Measurements from ENCODE around the gene EPN3. TPM values are rescaled to one million over a fixed set of nuclear protein-coding genes. Genes with fewer than 3 reads are reported as not detected.

EPN3 gene
- total RNA-seq, 1 donor from 2014 or later: 1.5 TPM

DNA sequence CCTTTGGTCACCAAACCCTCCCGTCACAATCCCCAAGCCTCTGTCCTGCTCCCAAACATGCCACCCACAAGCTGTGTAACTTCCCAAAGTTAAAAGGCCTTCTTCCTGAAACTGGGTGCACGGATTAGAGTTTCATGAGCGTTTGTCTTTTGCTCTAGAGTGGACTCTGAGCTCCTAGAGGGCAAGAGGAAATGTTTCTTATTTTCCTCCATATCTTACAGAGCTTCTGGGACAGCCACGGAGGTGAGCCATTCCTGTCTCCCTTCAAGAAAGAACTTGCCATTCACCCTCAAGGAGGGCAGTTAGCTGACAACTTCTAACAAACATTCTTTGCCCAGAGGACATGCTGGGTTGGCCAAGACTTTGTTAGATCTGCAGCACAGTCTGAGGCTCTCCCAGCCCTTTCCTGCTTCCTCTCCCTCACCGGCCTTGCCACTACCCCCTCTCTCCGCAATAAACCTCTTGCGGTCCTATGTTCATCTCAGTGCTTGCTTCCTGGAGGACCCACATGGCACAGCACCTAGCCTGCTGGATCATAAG, 26.9 kb upstream of the EPN3 start:
- Histone ChIP-seq H3K27ac (no peak overlapping the region), H3K27me3 (ENCODE audit: low read depth) (no peaks in the 10 kb centered on the region), H3K9me3 (no peaks in the 10 kb centered on the region), H3K4me1 (peaks cover 8% of the 10 kb centered on the region), H3K4me3 (no peak overlapping the region), H3K36me3 (no peaks in the 10 kb centered on the region)
- intact Hi-C loops (cut with DNase I): no loop called here
- ATAC-seq (no peak), DNase-seq (no peak)
- TF ChIP-seq CTCF (IDR thresholded peaks at IDR 0.05): no peak

DNA sequence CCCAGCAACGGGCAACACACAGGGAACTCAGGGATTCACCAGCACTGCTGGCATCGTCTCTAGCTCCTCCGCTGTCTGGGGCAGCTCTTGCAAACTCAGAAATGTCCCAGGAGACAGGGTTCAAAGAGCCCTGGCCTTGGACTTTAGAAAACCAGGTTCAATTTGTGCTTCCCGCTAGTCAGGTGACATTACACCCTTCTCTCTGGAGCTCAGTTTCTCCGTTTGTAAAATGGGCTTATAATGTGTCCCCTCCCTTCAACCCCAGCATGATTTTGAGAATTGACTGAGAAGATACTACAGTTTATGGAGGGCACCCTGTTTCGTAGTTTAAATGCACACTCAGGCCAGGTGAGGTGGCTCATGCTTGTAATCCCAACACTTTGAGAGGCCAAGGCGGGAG, 26.2 kb upstream of the EPN3 start:
- H3K9me3 ChIP-seq: no peaks in the 10 kb centered on the region
- H3K27ac ChIP-seq: no peak overlapping the region
- ATAC-seq (no peak), DNase-seq (no peak)
- no peak for TF ChIP-seq CTCF (IDR thresholded peaks at IDR 0.05)
- peaks cover 8% of the 10 kb centered on the region for H3K4me1 ChIP-seq
- intact Hi-C loops (cut with DNase I): no loop called here
- H3K4me3 ChIP-seq: no peak overlapping the region
- no peaks in the 10 kb centered on the region for H3K36me3 ChIP-seq
- H3K27me3 ChIP-seq (ENCODE audit: low read depth): no peaks in the 10 kb centered on the region

- Histone ChIP-seq H3K36me3 (no peaks in the 10 kb centered on the region), H3K27me3 (ENCODE audit: low read depth) (no peaks in the 10 kb centered on the region), H3K27ac (peak within 1 kb of the TSS; percentile 75), H3K4me1 (peaks cover 8% of the 10 kb centered on the region), H3K4me3 (peak within 1 kb of the TSS; percentile 68), H3K9me3 (no peaks in the 10 kb centered on the region)
- peak; percentile 81 to 88 for ATAC-seq
- TF ChIP-seq CTCF (IDR thresholded peaks at IDR 0.05): peak; percentile 26
- peak; percentile 88 for DNase-seq
- intact Hi-C loops (cut with DNase I): no loop called here
These were observed 24.5 kb upstream of the EPN3 start, which contains the start of gene MYCBPAP for GRCh38 chr17:50507871-50508572. TSS of gene MYCBPAP (plus strand) at chr17:50508439. CDS start at chr17:50508675, 236 bp downstream.

DNA sequence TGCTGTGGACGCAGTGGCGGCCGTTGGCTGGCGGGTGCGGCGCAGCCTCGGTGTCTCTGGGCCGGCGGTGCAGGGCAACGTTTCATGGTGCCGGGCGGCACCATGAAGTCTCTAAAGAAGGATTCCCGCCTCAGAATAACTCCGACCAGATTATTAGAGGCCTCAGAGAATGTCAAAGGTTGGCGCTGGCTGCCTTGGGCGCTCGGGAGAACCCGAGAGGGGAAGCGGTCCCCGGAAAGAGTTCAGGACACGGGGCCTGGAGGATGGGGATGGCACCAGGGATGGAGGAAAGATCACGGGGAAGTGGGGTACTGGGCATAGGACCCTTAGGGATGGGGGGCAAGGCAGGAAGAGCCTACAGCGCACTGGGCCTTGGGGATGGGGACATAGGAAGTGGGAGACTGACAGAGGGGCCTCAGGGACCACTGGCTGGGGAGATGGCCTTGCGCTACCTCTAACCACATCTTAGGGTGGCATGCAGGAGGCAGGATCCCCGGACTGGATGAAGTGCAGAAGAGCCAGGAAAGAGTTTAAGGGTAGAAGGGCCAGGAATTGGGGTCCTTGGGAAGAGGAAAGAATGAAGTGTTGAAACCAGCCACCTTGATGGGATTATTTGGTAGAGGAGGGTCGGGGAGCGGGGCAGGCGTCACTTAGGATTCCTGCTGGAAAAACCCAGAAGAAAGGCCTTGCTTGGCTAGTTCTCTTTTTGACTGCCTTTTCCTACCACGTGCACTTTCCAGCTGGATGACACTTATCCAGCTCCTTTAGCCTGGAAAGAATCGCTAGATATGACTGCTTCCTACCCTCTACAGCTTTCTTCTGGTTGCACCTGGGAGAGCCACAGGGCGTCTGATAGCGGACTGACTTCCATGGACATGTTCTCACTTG, 23.7 kb upstream of the EPN3 start:
- no peaks in the 10 kb centered on the region for H3K9me3 ChIP-seq
- intact Hi-C loops (cut with DNase I): no loop called here
- ATAC-seq: peak in 1 of 2 donors; percentile 4
- H3K27ac ChIP-seq: peak overlapping the region; percentile 75
- peak overlapping the region; percentile 68 for H3K4me3 ChIP-seq
- H3K4me1 ChIP-seq: peaks cover 8% of the 10 kb centered on the region
- DNase-seq: no peak
- no peak for TF ChIP-seq CTCF (IDR thresholded peaks at IDR 0.05)
- H3K36me3 ChIP-seq: no peaks in the 10 kb centered on the region
- H3K27me3 ChIP-seq (ENCODE audit: low read depth): no peaks in the 10 kb centered on the region

DNA sequence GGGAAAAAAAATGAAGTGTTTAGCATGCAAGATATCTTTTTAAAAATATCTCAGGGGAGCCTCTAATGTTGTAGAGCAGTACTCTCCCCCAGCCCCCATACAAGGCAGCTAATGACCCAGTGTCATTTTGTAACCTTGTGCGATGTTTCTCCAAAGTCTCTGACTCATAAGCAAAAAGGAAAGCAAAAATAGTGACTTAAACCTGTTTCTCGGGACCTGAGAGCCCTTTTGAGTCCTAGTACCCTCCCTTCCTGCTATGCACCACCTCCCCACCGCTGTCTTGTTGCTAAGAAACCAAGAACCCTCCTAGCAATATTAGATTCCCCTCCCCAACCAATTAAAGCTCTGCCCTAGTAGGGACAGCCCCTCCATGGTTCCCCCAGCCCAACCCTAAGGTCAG, 21.5 kb upstream of the EPN3 start:
- Histone ChIP-seq H3K27ac (no peak overlapping the region), H3K4me1 (peaks cover 8% of the 10 kb centered on the region)
- intact Hi-C loops (cut with DNase I): no loop called here

More for the DNA sequence above, 21.5 kb upstream of the EPN3 start:
- Histone ChIP-seq H3K27me3 (ENCODE audit: low read depth) (no peaks in the 10 kb centered on the region), H3K36me3 (no peaks in the 10 kb centered on the region), H3K9me3 (no peaks in the 10 kb centered on the region), H3K4me3 (no peak overlapping the region)
- no peak for TF ChIP-seq CTCF (IDR thresholded peaks at IDR 0.05)
- DNase-seq (no peak), ATAC-seq (no peak)

All from lower lobe of right lung (tissue), 2 donors.